Stimulated activated CD4-positive, alpha-beta T cell treated with anti-CD3 and anti-CD28 coated beads, Interleukin-4, amount 100 ng/mL, for 48 hours (primary cell): ENCODE measurements around the gene ARHGEF38.

ENCODE experiments used
- DNase-seq, 2 donors: peaks; one replicate each; pipeline ENCODE4 v3.0.0-alpha.2; 2020; ENCODE audit warnings: low read depth in 2 of 2

Gene ARHGEF38

DNA sequence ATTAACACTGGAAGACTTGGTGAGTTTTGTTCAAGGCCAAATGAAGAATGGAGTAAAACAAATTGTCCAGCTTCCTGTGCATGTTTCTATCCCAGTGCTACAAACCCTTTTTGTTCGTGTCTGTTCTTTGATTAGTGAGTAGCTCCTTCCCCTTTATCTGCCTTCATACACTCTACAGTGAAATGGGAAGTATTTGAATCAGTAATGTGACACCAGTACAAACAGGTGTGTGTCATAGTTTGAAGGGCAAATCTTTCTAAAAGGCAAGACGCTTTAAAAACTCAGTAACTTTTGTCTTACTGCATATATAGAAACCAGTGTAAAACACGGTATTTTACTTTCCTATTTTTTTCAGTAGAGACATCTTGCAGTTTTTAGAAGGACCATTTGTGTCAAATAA is 5.9 kb downstream of the ARHGEF38 start:
- DNase-seq, result no peak

- DNase-seq, result no peak
Measured at GRCh38 chr4:105560421-105560848, 8.0 kb downstream of the ARHGEF38 start.

GRCh38 chr4:105563352-105563751 is 10.9 kb downstream of the ARHGEF38 start:
- no peak for DNase-seq

GRCh38 chr4:105568584-105568983 is 16.2 kb downstream of the ARHGEF38 start:
- DNase-seq, result no peak

GRCh38 chr4:105569057-105569865 is 16.8 kb downstream of the ARHGEF38 start:
- no peak for DNase-seq

DNA sequence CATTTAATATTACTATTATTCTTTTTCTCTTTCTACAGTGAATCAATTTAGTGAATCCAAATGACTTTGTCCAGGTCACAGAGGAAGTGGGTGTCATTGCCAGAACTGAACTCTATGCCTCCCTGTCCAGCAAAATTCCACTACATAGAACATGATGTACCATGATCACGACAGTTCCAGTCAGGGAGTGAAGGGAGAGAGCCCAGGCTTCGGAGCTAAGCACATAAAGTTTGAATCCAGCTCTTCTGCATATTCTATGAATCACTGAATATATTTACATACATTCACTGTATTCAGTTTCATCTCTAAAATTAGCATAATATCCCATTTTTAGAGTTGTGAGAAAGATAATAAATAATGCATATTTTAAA is 17.4 kb downstream of the ARHGEF38 start:
- no peak for DNase-seq

- DNase-seq, result no peak
Measured at GRCh38 chr4:105572296-105572695, 19.9 kb downstream of the ARHGEF38 start.

GRCh38 chr4:105586638-105587328 is 34.4 kb downstream of the ARHGEF38 start:
- no peak for DNase-seq

GRCh38 chr4:105587841-105588240 is 35.4 kb downstream of the ARHGEF38 start:
- DNase-seq, result no peak

DNA sequence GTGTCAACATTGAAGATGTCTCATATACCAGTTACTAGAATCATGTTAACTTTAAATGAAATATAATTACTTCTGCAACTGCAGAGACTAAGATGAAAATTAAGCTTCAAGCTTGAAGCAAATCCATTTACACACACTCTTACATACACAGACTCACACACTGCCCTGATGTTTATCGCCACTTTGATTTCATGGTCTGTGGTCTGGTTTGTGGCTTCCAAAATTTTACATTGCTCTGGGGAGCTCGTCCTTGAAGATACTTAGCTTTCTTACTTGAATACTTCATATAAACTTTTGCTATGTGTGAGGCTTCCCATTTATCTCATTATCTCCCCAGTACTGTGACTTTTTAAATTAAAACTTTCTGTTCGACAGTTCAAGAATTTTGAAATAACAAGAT is 35.8 kb downstream of the ARHGEF38 start:
- DNase-seq, result no peak

- DNase-seq, result no peak
Measured at GRCh38 chr4:105591573-105591972, 39.2 kb downstream of the ARHGEF38 start.

DNA sequence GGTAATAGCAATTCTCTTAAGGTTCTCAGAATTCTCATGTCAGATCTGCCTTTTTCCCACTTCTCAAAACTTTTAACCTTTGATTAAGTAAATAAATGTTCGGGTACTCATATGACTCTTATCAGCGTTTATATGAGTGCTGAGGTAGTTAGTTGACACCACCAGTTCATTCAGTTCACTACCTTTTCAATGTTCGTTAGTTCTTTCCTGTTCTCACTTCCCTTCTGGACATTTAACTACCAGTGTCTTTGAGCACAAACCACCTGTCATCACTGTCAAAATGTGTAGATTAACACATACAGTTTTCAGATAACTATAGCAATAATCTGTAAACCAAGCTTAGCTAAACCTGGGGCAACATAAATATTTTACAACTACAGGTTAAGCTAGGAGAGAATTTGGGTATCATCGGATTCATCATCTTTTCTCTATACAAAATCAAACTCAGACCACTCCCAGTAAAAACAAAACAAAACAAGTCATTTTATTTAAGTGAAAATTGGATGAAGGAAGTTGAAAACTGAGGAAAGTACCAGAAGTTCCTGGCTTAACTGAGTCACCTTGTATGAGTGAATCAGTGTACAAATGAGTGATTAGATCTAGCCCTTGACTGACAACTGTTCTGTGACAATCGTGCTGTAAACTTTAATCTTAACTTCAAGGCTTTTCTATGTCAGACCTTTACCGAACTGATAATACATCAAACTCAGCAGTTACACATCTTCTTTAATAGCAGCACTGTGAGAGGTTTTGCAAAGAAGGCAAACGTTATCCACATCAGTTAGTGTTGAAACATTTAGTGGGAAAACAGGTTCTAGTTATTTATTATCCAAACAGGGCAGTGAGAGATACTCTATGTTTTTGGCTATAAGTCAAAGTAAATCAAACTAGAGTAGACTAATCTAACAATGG is 41.9 kb downstream of the ARHGEF38 start:
- no peak for DNase-seq

GRCh38 chr4:105596684-105597083 is 44.3 kb downstream of the ARHGEF38 start:
- DNase-seq, result no peak

DNA sequence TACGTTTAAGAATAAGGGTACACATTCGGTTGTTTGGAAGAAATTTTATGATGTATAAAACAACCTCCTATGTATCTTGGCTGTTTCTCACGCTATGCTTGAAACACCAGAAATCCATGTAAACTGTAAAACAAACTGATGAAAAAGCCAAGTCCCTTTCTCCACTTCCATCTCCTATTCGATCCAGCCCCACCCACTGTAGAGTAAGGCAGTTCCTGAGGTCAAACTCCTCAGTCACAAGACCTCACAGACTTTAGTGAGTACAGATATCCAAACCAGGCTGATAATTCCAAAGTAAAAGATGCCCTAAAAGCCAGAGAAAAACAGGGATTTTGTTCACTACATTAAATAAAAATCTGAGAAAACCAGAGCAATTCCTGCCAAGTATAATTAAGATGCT is 45.6 kb downstream of the ARHGEF38 start:
- no peak for DNase-seq

- DNase-seq, result no peak
Measured at GRCh38 chr4:105598787-105599186, 46.4 kb downstream of the ARHGEF38 start.

- DNase-seq, result no peak
Measured at GRCh38 chr4:105599482-105599881, 47.1 kb downstream of the ARHGEF38 start.

DNA sequence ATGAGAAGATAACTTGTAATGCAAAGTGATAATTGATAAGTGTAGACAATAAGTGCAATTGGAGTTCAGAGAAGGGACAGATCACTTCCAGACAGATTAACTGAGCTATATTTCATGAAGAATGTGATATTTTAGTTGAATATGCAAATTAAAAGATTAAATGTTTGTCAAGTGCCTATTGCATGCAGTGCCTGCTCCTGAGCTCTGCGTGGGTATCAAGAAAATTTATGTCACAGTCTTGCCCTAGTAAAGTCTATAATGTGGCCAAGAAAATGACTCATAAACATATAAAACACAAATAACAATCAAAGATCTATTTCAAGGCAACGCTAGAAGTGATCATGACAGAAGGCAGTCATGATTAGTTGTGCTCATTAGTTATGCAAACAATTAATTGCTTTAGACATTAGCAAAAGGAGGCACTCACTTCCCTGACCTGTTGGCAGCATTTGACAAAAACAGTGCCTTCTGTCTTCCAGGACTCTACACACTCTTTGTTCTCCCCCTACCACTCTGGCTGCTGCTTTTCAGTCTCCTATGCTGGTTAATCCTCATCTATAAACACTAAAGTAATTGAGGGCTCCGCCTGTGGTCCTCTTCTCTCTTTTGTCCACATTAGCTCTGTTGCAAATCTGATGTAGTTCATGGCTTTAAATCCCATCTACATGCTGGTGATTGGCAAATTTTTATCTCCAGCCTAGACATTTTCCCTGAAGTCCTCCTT is 47.7 kb downstream of the ARHGEF38 start:
- no peak for DNase-seq

DNA sequence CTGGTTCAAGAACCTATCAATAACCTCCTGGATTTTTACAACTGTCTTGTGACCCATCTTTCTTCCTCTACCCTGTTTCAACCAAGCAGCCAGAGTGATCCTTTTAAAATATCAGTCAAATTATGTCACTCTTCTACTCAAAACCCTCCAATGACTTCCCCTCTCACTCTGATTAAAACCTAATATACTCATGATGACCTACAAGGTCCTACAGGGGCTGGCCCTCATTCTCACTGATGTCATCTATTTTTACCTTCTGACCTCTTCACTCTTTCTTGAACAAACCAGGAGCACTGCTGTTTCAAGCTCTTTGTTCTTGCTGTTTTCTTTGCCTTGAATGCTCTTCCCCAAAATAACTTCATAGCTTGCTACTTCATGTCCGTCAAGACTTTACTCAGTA is 48.5 kb downstream of the ARHGEF38 start:
- DNase-seq, result no peak

DNA sequence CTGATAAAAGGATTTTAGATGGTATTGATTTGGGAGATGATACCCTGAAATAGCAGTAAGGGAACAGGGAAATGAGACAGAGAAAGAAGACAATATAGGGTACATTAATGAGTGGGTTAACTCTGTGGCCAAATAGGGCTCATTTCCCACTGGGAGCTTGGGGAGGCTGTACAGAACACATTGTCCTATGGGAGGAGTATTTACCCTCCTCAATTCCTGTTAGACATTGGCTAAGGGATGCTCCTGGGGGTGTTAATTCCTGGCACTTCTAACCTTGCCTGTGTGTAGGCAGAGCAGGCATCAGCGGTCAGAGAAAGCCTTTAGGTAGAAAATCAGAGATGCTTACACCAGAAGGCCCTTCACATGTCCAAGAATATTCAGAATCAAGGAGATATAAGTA is 49.0 kb downstream of the ARHGEF38 start:
- DNase-seq, result no peak

DNA sequence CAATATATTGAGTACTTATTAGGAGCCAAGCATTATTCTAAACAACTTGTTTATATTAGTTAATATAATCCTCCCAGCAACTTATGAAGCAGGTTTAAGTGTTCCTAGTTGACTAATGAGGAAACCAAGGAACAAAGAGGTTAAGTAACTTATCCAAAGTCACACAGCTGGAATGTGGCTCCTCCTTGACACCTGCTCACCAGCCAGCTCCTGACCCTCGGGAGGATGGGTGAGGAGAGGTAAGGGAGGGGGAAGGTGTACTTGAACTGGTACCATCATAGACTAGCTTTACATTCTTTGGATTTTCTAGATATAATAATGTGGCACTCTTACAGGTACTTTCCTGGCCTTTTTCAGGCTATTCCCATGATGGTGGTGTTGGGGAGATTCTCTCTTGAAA is 50.7 kb downstream of the ARHGEF38 start:
- no peak for DNase-seq

DNA sequence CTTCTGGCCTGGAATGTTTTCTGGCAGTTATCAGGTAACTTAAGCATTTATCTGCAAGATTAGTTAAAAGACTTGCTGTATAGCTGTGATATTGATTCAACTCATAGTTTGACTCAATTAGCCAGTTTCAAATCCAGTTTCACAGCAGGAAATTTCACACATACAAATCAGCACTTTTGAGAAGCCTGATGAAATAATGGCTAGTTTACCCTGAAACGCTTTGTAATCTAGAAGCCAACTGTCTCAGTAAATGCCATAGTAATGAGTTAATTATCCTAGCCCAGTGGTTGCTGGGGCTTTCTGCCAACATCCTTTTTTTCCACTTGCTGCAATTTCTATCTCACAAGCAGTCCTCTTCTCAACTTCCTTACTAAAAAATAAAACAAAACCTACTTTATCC is 53.1 kb downstream of the ARHGEF38 start:
- no peak for DNase-seq

DNA sequence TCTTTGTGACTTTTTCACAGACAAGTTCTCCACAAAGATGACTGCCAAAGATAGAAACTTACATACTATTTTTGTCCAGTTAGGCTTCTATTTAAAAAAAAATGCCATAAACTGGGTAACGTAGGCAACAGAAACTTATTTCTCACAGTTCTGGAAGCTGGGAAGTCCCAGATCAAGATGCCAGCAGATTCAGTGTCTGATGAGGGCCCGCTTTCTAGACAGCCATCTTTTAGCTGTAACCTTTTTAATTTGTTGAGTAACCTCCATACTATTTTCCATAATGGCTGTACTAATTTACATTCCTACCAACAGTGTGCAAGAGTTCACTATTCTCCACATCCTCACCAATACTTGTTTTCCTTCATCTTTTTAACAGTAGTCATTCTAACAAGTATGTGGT is 55.5 kb downstream of the ARHGEF38 start:
- no peak for DNase-seq
